ENCODE results near the gene KLK12.

DNA sequence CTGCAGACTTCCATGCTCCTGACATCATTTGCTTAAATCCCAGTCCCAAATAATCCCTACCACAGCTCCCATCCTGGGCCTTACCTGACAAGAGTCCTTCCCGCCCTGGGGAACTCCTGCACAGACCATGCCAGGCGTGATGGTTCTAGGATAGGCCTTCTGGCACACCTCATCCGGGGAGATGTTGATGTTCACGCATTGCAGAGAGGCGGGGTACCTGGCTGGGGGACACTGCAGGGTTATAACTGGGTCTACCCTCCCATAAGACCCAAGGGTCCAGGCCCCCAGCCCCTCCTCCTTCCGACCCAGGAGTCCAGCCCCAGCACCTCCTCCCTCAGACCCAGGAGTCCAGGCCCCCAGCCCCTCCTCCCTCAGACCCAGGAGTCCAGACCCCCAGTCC, 43.9 kb upstream of the KLK12 start:
- TF ChIP-seq, protein P1, sequence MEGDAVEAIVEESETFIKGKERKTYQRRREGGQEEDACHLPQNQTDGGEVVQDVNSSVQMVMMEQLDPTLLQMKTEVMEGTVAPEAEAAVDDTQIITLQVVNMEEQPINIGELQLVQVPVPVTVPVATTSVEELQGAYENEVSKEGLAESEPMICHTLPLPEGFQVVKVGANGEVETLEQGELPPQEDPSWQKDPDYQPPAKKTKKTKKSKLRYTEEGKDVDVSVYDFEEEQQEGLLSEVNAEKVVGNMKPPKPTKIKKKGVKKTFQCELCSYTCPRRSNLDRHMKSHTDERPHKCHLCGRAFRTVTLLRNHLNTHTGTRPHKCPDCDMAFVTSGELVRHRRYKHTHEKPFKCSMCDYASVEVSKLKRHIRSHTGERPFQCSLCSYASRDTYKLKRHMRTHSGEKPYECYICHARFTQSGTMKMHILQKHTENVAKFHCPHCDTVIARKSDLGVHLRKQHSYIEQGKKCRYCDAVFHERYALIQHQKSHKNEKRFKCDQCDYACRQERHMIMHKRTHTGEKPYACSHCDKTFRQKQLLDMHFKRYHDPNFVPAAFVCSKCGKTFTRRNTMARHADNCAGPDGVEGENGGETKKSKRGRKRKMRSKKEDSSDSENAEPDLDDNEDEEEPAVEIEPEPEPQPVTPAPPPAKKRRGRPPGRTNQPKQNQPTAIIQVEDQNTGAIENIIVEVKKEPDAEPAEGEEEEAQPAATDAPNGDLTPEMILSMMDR (optimal IDR thresholded peaks at IDR 0.05 in 1 of 3, IDR thresholded peaks at IDR 0.05 in 1 of 3, conservative IDR thresholded peaks at IDR 0.05 in 1 of 3; ENCODE audit: extremely low read depth in 1 of 3, insufficient read depth in 2 of 3, low read length in 3 of 3) = no peak
- TF ChIP-seq EZH2 (IDR thresholded peaks at IDR 0.05; ENCODE audit: low read length) = no peak
